Measurements from ENCODE around the gene PPM1N.

PPM1N gene

DNA sequence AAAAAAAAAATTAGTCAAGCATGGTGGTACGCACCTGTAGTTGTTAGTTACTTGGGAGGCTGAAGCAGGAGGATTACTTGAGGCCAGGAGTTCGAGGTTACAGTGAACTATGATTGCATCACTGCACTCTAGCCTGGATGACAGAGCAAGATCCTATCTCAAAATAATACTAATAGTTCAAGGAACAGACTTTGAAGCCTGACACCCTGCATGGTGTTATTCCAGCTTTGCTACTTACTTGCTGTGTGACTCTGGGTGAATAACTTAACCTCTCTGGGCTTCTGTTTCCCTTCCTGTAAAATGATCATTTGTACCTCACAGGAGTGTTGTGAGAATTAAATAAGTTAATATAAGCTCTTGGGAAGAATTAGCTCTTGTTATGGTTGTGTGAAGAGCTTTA is 34.0 kb upstream of the PPM1N start:
- in situ Hi-C loops (cut with MboI; ENCODE audit: low pct_unique_long_range_greater_than_20kb, low sequenced_read_pairs, unreplicated experiment), result no loop called here
- TF ChIP-seq, protein P1, sequence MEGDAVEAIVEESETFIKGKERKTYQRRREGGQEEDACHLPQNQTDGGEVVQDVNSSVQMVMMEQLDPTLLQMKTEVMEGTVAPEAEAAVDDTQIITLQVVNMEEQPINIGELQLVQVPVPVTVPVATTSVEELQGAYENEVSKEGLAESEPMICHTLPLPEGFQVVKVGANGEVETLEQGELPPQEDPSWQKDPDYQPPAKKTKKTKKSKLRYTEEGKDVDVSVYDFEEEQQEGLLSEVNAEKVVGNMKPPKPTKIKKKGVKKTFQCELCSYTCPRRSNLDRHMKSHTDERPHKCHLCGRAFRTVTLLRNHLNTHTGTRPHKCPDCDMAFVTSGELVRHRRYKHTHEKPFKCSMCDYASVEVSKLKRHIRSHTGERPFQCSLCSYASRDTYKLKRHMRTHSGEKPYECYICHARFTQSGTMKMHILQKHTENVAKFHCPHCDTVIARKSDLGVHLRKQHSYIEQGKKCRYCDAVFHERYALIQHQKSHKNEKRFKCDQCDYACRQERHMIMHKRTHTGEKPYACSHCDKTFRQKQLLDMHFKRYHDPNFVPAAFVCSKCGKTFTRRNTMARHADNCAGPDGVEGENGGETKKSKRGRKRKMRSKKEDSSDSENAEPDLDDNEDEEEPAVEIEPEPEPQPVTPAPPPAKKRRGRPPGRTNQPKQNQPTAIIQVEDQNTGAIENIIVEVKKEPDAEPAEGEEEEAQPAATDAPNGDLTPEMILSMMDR (IDR thresholded peaks at IDR 0.05; ENCODE audit: extremely low read depth, insufficient read depth, missing control alignments), result no peak
- no peak for DNase-seq (ENCODE audit: low spot score)

DNA sequence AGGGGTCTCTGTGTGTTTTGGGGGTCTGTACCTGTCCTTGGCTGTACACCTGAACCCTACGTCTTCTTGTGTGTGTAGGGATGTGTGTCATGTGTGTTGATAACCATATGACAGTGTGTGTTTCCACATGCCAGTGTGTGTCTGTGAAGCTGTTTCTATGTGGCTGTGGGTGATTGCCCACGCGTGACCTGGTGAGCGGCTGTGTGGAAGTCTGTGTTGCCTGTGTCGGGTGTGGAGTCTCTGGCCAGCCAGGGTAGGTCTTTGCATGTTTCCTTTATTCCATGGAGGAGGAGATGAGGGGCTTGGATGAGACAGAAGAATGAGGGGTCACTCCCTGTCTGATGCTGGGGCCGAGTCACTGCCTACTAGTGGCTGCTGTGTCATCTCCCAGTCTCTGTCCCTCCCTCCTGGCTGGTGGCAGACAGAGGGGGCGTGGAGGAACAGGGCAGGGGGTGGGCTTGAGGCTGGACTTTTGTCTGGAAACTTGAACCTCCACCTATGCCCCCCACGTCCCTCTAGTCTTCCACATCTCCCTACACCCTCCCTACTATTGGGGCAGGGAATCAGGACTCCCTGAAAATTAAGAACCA is 33.3 kb upstream of the PPM1N start:
- TF ChIP-seq, protein P1 (IDR thresholded peaks at IDR 0.05; ENCODE audit: extremely low read depth, insufficient read depth, missing control alignments), result no peak
- in situ Hi-C loops (cut with MboI; ENCODE audit: low pct_unique_long_range_greater_than_20kb, low sequenced_read_pairs, unreplicated experiment), result no loop called here
- no peak for DNase-seq (ENCODE audit: low spot score)

DNA sequence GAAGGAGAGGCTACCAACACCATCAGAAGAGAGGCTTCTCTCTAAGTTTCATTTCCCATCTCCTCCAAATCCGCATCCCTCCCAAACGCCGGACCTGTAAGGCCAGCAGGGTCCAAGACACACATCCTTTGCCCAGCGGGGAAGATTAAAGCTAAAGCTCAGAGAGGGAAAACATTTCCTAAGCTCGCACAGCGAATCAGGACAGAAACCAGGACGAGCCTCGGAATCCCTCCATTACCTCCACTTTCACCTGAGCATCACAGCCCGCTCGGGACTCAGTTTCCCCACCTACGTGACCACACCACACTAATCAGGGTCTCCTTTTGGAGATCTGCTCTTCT is 31.2 kb upstream of the PPM1N start:
- TF ChIP-seq, protein P1 (IDR thresholded peaks at IDR 0.05; ENCODE audit: extremely low read depth, insufficient read depth, missing control alignments), result no peak
- no peak for DNase-seq (ENCODE audit: low spot score)
- in situ Hi-C loops (cut with MboI; ENCODE audit: low pct_unique_long_range_greater_than_20kb, low sequenced_read_pairs, unreplicated experiment), result no loop called here

DNA sequence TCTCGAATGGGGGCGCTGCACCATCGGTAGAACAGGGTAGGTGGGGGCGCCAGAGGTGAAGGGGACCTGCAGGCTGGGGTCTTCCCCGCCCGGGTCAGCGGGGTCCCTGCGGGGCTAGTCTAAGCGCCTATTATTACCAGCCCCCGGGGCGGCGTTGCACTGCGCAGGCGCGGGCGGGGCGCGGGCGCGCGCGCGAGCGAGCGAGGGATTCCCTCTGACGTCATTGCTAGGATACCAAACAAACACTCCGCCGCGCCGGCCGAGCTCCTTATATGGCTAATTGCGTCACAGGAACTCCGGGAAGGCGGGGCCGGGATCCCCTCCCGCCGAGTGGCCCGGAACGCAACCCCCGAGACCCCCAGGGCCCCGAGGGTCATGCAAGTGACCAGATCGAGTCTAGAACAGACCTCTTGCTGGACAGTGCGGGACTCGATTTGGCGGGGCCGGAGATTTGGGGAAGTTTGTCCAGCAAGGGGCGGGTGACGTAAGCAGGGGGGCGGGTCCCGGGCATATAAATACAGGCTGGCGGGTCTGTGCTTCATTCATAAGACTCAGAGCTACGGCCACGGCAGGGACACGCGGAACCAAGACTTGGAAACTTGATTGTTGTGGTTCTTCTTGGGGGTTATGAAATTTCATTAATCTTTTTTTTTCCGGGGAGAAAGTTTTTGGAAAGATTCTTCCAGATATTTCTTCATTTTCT is 30.6 kb upstream of the PPM1N start, which contains the start of gene FOSB:
Gene FOSB (plus strand): TSS at position 541 of the 703 bp plus-strand sequence. CDS start 591 bp downstream, outside the sequence.
- TF ChIP-seq, protein P1 (IDR thresholded peaks at IDR 0.05; ENCODE audit: extremely low read depth, insufficient read depth, missing control alignments), result no peak
- in situ Hi-C loops (cut with MboI; ENCODE audit: low pct_unique_long_range_greater_than_20kb, low sequenced_read_pairs, unreplicated experiment), result no loop called here
- peak; percentile 97 for DNase-seq (ENCODE audit: low spot score)

DNA sequence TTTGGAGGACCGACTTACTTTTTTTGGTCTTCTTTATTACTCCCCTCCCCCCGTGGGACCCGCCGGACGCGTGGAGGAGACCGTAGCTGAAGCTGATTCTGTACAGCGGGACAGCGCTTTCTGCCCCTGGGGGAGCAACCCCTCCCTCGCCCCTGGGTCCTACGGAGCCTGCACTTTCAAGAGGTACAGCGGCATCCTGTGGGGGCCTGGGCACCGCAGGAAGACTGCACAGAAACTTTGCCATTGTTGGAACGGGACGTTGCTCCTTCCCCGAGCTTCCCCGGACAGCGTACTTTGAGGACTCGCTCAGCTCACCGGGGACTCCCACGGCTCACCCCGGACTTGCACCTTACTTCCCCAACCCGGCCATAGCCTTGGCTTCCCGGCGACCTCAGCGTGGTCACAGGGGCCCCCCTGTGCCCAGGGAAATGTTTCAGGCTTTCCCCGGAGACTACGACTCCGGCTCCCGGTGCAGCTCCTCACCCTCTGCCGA is 30.0 kb upstream of the PPM1N start:
- in situ Hi-C loops (cut with MboI; ENCODE audit: low pct_unique_long_range_greater_than_20kb, low sequenced_read_pairs, unreplicated experiment), result no loop called here

DNA sequence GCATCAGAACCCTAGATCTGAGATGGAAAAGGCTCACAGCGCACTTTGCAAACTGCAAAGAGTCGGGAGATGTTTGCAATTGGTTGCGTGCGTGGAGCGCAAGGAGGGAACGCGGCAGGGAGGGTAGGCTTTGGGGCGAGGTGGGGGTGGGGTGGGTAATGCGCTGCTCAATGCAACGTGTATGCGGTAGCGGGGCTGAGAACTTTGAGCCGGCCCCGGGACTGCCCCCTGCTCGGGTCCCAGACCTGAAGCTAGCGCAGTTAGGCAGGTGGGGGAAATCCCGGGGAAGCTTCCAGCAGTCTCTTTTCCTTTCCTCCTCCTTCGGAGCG is 29.5 kb upstream of the PPM1N start:
- TF ChIP-seq, protein P1 (IDR thresholded peaks at IDR 0.05; ENCODE audit: extremely low read depth, insufficient read depth, missing control alignments), result no peak
- no peak for DNase-seq (ENCODE audit: low spot score)
- in situ Hi-C loops (cut with MboI; ENCODE audit: low pct_unique_long_range_greater_than_20kb, low sequenced_read_pairs, unreplicated experiment), result no loop called here

More for the DNA sequence above, 30.0 kb upstream of the PPM1N start:
- no peak for DNase-seq (ENCODE audit: low spot score)
- TF ChIP-seq, protein P1 (IDR thresholded peaks at IDR 0.05; ENCODE audit: extremely low read depth, insufficient read depth, missing control alignments), result peak; percentile 12
